Measurements from ENCODE around the gene F2RL2.

Gene F2RL2

DNA sequence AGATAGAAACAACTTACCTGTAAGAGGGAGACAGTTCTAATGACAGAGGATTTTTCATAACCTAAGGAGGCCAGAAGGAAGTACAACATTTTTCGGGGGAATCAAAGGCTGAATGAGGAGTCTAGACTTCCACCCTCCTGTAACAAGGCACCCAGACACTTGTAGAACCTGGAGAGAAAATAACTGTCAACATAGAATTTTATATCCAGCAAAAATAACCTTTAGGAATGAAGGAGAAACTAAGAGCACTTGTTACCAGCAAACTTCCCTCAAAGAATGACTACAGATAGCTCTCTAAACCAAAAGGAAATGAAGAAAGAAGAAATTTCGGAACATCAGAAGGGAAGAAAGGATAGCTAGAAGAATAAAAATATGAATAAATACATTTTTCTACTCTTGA is 25.9 kb upstream of the F2RL2 start:
- Histone ChIP-seq H3K27ac (replicated peaks) (no peak overlapping the region), H3K4me3 (replicated peaks; ENCODE audit: insufficient read depth, low read length) (no peak overlapping the region), H3K27me3 (ENCODE audit: insufficient read depth, poor library complexity, severe bottlenecking) (no peaks in the 10 kb centered on the region)
- TF ChIP-seq GABPA (IDR thresholded peaks at IDR 0.05; ENCODE audit: low read depth) (no peak), POLR2AphosphoS5 (IDR thresholded peaks at IDR 0.05; ENCODE audit: low read depth) (no peak), SPI1 (IDR thresholded peaks at IDR 0.05; ENCODE audit: borderline replicate concordance, low read depth) (no peak)
- TF ChIP-seq, protein P1, sequence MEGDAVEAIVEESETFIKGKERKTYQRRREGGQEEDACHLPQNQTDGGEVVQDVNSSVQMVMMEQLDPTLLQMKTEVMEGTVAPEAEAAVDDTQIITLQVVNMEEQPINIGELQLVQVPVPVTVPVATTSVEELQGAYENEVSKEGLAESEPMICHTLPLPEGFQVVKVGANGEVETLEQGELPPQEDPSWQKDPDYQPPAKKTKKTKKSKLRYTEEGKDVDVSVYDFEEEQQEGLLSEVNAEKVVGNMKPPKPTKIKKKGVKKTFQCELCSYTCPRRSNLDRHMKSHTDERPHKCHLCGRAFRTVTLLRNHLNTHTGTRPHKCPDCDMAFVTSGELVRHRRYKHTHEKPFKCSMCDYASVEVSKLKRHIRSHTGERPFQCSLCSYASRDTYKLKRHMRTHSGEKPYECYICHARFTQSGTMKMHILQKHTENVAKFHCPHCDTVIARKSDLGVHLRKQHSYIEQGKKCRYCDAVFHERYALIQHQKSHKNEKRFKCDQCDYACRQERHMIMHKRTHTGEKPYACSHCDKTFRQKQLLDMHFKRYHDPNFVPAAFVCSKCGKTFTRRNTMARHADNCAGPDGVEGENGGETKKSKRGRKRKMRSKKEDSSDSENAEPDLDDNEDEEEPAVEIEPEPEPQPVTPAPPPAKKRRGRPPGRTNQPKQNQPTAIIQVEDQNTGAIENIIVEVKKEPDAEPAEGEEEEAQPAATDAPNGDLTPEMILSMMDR (IDR thresholded peaks at IDR 0.05; ENCODE audit: insufficient read depth, low read length) = no peak
- TF ChIP-seq, protein P2, sequence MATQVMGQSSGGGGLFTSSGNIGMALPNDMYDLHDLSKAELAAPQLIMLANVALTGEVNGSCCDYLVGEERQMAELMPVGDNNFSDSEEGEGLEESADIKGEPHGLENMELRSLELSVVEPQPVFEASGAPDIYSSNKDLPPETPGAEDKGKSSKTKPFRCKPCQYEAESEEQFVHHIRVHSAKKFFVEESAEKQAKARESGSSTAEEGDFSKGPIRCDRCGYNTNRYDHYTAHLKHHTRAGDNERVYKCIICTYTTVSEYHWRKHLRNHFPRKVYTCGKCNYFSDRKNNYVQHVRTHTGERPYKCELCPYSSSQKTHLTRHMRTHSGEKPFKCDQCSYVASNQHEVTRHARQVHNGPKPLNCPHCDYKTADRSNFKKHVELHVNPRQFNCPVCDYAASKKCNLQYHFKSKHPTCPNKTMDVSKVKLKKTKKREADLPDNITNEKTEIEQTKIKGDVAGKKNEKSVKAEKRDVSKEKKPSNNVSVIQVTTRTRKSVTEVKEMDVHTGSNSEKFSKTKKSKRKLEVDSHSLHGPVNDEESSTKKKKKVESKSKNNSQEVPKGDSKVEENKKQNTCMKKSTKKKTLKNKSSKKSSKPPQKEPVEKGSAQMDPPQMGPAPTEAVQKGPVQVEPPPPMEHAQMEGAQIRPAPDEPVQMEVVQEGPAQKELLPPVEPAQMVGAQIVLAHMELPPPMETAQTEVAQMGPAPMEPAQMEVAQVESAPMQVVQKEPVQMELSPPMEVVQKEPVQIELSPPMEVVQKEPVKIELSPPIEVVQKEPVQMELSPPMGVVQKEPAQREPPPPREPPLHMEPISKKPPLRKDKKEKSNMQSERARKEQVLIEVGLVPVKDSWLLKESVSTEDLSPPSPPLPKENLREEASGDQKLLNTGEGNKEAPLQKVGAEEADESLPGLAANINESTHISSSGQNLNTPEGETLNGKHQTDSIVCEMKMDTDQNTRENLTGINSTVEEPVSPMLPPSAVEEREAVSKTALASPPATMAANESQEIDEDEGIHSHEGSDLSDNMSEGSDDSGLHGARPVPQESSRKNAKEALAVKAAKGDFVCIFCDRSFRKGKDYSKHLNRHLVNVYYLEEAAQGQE (IDR thresholded peaks at IDR 0.05; ENCODE audit: insufficient replicate concordance, low read depth) = no peak
- DNase-seq (ENCODE audit: low read depth in 1 of 2, low spot score in 1 of 2) = no peak

DNA sequence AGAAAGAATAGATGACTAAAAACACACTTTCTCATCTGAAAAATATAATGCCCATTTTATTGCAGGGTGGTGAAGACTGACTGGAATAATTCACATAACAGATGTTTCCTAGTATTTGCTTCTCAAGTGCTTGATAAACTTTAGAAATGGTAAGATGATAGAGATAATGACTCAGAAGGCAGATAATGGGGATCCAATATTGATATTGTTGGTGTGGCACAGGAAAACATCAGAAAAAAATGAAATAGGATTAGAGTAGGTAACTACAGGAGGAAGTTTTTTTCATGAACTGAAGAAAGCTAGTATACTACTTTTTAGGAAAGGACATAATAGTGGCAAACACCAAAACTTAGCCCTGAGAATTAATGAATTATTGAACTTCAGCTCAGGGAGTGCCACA is 20.2 kb upstream of the F2RL2 start:
- TF ChIP-seq GABPA (IDR thresholded peaks at IDR 0.05; ENCODE audit: low read depth) (no peak), POLR2AphosphoS5 (IDR thresholded peaks at IDR 0.05; ENCODE audit: low read depth) (no peak), SPI1 (IDR thresholded peaks at IDR 0.05; ENCODE audit: borderline replicate concordance, low read depth) (no peak)
- TF ChIP-seq, protein P2 (IDR thresholded peaks at IDR 0.05; ENCODE audit: insufficient replicate concordance, low read depth) = no peak
- TF ChIP-seq, protein P1 (IDR thresholded peaks at IDR 0.05; ENCODE audit: insufficient read depth, low read length) = no peak
- no peak overlapping the region for H3K27ac ChIP-seq (replicated peaks)
- no peak for DNase-seq (ENCODE audit: low read depth in 1 of 2, low spot score in 1 of 2)
- H3K4me3 ChIP-seq (replicated peaks; ENCODE audit: insufficient read depth, low read length) = no peak overlapping the region
- H3K27me3 ChIP-seq (ENCODE audit: insufficient read depth, poor library complexity, severe bottlenecking) = no peaks in the 10 kb centered on the region

GRCh38 chr5:76642390-76643040 is 19.3 kb upstream of the F2RL2 start:
- DNase-seq (ENCODE audit: low read depth in 1 of 2, low spot score in 1 of 2) = no peak
- Histone ChIP-seq H3K4me3 (replicated peaks; ENCODE audit: insufficient read depth, low read length) (no peak overlapping the region), H3K27ac (replicated peaks) (no peak overlapping the region), H3K27me3 (ENCODE audit: insufficient read depth, poor library complexity, severe bottlenecking) (no peaks in the 10 kb centered on the region)
- no peak for TF ChIP-seq GABPA (IDR thresholded peaks at IDR 0.05; ENCODE audit: low read depth)
- TF ChIP-seq POLR2AphosphoS5 (IDR thresholded peaks at IDR 0.05; ENCODE audit: low read depth) = no peak
- TF ChIP-seq SPI1 (IDR thresholded peaks at IDR 0.05; ENCODE audit: borderline replicate concordance, low read depth) = no peak
- TF ChIP-seq, protein P2 (IDR thresholded peaks at IDR 0.05; ENCODE audit: insufficient replicate concordance, low read depth) = no peak
- TF ChIP-seq, protein P1 (IDR thresholded peaks at IDR 0.05; ENCODE audit: insufficient read depth, low read length) = no peak
